Measurements from ENCODE around the gene CTPS1.

DNA sequence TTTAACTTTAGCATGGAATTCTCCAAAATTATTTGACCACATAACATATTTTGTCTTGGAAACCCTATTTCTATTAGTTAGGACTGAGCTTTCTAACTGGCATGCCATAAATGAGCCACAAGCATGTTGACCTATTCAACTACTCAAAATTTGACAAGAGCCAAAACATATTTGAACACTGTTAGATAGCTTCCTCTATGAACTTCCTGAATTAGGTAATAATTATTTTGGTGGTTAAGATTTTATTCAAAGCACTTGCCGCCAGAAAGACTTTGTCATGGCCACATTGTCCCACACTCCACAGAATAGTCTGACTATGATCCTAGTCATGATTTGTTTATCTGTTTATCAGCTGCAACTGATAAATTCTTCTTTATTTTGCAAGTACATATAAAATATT is 23.1 kb upstream of the CTPS1 start:
- TF ChIP-seq, protein P1, sequence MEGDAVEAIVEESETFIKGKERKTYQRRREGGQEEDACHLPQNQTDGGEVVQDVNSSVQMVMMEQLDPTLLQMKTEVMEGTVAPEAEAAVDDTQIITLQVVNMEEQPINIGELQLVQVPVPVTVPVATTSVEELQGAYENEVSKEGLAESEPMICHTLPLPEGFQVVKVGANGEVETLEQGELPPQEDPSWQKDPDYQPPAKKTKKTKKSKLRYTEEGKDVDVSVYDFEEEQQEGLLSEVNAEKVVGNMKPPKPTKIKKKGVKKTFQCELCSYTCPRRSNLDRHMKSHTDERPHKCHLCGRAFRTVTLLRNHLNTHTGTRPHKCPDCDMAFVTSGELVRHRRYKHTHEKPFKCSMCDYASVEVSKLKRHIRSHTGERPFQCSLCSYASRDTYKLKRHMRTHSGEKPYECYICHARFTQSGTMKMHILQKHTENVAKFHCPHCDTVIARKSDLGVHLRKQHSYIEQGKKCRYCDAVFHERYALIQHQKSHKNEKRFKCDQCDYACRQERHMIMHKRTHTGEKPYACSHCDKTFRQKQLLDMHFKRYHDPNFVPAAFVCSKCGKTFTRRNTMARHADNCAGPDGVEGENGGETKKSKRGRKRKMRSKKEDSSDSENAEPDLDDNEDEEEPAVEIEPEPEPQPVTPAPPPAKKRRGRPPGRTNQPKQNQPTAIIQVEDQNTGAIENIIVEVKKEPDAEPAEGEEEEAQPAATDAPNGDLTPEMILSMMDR (IDR thresholded peaks at IDR 0.05 in 4 of 5, conservative IDR thresholded peaks at IDR 0.05 in 1 of 5), result no peak
- no peak for TF ChIP-seq POLR2A (IDR thresholded peaks at IDR 0.05)

All from gastrocnemius medialis (tissue), 4 donors.